DMS79 (cell line): ENCODE results near the gene NIPBL.
"Not testable (repeated sequence)": the region's sequence is repeated elsewhere in the genome, so short reads cannot be mapped to it uniquely, and the experiment has no call there.

Experiments used
- DNase-seq: peaks from one replicate; lab custom pipeline; 2025; lab: John Stamatoyannopoulos, UW

The NIPBL gene

DNA sequence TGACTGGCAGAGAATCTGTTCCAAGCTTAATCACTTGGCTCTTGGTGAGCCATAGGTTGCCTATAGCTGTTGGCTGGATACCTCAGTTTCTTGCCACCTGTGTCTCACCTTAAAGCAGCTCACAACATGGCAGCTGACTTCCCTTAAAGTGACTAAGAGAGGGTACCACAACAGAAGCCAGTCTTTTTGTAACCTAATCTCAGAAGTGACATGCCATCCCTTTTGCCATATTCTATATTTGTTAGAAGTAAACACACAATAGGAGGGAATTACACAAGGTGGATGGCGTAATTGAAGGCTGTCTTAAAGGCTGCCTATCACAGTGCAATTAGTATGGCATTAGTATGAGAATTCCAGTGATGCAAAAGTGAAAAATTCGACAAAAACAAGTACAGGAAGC is 28.1 kb downstream of the NIPBL start:
- DNase-seq, result no peak

DNA sequence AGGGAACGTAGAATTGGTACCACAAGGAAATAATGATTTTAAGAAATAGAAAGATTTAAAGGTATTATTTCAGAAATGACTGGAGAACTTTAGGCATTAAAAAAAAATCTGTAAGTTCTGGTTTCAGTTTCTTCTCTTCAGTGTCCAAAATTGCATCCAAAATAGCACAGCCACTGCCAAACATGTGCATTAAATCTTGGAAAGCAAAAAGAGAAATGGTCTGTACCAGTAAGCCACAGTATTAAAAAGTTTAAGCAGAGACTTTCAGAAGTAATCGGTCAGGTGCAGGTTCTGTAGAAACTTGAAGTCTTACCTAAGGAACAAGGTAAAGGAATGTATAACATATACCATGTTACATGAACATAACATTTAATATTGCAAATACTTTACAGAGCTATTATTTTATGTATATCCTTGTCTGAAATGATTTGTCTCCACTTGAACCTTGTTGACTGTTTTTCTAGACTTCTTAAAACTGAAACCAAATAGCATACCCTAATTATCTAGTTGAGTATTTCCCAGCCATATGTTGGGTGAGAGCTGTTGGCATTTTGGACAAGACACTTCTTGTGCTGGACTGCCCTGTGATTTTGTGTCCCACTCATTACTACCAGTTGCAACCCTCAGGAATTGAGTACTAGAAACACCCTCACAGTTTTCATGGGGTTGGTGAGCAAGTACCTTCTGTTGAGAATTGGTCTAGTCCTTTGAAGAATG is 32.1 kb downstream of the NIPBL start:
- DNase-seq, result no peak

DNA sequence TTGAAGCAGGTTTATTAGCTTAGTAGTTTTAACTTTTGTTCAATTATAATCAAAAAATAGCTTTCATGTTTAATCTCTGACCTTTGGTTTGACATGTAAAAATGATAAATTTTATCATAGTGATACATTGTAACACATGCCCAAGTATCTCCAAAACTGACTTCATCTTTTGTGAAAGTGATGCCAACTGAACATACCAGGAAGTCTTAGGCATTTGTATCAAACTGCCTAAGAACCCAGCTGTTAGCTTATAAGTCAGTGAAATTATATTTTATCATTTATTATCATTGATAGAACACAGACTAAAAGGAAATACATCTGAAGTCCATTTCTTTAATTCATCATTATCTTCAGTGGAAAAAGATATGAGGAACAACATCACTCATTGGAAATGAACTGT is 39.1 kb downstream of the NIPBL start:
- DNase-seq, result no peak

DNA sequence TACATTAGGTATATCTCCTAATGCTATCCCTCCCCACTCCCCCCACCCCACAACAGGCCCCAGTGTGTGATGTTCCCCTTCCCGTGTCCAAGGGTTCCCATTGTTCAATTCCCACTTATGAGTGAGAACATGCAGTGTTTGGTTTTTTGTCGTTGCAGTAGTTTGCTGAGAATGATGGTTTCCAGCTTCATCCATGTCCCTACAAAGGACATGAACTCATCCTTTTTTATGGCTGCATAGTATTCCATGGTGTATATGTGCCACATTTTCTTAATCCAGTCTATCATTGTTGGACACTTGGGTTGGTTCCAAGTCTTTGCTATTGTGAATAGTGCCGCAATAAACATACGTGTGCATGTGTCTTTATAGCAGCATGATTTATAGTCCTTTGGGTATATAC is 40.0 kb downstream of the NIPBL start:
- not testable (repeated sequence) for DNase-seq

DNA sequence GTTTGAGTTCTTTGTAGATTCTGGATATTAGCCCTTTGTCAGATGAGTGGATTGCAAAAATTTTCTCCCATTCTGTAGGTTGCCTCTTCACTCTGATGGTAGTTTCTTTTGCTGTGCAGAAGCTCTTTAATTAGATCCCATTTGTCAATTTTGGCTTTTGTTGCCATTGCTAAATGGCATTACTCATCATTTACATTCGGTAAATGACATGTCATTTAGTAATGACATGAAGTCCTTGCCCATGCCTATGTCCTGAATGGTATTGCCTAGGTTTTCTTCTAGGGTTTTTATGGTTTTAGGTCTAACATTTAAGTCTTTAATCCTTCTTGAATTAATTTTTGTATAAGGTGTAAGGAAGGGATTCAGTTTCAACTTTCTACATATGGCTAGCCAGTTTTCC is 40.8 kb downstream of the NIPBL start:
- not testable (repeated sequence) for DNase-seq

DNA sequence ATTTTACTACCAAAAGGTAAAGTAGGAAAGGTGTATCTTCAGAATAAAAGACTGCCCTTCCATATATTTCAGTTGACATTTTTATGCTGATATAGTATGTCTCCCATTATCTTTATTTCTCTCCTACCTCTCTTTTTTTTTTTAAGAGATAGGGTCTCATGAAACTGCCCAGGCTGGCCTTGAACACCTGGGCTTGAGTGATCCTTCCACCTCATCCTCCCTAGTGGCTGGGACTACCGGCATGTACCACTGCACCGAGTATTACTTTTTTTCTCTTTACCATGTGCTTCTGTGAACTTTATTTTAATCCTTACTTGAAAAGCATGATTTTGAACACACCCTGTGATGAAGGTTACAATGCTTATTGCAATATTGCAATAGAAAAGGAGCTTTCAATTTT is 42.7 kb downstream of the NIPBL start:
- DNase-seq, result no peak

DNA sequence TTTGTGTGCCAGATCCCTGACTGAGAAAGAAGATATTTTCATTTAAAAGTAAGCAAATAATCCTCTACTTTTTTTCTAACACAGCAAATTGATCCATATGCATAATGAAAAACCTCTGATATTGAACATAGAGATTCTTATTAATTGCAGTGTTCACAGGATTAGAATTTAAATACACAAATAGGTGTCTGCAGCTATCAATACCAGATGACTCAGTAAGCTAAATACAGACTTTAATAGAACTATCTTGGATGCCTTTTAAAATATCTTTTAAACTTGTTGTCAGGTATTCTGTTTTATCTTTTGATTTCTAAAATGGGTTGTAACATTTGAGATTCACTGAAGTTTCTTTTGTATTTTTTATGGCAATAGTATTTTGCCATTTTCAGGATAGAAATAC is 43.1 kb downstream of the NIPBL start:
- no peak for DNase-seq

DNA sequence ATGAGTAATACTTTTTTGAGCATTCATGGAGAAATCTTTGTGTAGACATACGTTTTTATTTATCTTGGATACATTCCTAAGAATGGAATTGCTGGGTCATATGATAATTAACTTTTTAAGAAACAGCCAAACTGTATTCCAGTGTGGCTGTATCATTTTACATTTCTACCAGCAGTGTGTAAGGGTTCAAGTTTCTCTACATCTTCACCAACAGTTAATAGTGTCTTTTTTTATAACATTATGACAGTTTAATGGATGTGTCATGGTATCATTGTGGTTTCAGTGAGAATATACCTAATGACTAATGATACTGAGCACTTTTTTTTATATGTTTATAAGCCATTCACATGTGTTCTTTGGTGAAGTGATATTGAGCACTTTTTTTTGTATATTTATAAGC is 52.4 kb downstream of the NIPBL start:
- DNase-seq, result no peak

DNA sequence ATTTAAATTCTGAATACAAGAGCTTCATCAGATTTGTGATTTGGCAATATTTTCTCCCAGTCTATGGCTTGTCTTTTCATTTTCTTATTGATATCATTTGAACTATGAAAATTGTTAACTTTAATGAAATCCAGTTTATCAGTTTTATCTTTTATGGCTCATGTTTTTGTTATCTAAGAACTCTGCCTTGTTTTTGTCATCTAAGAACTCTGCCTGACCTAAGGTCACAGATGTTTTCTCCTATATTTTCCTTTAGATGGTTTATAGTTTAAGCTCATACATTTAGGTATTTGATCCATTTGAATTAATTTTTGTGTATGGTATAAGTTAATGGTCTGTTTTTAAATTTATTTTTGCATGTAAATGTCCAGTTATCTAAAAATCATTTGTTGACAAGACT is 52.9 kb downstream of the NIPBL start:
- DNase-seq, result no peak

DNA sequence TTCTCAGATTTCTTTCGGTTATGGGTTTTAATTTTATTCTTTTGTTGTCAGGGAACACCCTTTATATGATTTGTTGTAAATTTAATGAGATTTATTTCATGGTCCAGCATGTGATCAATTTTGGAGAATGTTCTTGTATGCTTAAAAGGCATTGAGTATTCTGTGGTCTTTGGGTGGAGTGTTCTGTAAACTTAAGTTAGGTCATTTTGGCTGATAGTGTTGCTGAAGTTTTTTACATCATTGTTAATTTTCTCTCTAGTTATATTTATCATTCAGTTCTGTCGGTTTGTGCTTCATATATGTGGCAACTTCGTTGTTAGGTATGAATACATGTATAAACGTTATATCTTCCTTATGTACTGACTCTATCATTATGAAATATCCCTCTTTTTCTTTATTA is 55.5 kb downstream of the NIPBL start:
- no peak for DNase-seq

DNA sequence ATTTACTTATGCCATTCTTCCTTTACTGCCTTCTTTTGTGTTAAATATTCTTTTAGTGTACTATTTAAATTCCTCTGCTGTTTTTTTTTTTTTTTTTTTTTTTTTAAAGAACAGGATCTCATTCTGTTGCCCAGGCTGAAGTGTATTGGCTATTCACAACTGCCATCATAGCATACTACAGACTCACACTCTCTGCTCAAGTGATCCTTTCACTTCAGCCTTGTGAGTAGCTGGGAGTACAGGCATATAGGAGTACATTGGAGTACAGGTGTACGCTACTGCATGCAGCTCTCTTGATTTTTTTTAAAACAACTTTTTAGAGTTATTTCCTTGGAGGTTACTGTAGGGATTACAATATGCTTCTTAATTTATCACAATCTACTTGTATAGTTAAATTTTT is 56.1 kb downstream of the NIPBL start:
- no peak for DNase-seq

DNA sequence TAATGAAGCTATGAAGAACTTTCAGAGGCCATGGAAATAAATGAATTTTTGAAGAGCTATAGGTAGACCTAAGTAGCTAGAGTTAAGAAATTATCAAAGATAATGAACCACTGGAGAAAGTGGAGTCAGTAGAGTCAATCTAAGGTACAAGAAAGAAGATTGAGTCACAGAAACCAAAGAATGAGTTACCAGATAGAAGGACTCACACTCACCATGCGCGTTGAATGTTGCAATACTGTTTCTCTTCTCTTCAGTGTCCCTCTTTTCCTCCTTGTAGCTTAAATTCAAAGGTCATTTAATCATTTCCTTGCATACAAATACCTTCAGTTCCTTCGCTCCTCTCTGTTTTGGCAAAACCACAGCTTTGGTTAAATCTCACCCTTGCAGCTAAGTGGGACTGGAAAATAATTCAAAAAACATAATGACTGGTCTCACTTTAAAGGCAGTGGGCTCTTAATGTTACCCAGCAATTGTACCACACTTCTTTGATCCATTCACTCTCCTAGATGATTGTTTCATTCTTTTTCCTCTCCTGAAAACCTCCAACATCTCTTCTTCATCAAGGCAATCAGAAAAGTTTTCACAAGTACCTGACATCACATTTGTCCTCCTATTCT is 58.3 kb downstream of the NIPBL start:
- DNase-seq, result no peak

DNA sequence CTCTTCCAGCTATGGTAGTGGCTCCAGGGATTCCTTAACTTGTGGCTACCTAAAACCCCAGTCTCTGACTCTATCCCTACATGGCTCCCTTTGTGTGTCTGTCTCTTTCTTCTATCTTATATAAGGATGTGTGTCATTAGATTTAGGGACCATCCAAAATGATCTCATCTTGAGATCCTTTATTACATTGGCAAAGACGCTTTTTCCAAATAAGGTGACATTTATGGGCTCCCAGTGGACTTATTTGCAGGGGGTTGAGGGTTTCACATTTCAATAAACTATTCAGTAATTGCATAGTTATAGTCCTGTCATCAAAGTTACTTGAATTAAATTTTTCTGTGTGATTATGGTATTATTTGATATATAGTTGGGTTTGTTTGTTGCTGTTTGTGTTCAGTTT is 59.2 kb downstream of the NIPBL start:
- DNase-seq, result no peak

DNA sequence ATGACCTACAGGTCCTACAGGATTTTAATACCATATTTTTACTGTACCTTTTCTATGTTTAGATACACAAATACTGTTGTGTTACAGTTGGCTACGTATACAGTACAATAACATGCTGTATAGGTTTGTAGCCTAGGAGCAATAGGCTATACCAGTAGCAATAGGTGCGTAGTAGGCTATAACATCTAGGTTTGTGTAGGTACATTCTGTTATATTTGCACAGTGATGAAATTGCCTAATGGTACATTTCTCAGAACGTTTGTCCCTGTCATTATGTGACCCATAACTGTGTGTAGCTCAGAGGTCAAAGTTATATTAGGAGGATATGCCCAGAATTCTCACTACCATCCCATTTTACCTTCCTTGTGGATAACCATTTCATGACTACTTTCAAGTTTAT is 59.7 kb downstream of the NIPBL start:
- no peak for DNase-seq

DNA sequence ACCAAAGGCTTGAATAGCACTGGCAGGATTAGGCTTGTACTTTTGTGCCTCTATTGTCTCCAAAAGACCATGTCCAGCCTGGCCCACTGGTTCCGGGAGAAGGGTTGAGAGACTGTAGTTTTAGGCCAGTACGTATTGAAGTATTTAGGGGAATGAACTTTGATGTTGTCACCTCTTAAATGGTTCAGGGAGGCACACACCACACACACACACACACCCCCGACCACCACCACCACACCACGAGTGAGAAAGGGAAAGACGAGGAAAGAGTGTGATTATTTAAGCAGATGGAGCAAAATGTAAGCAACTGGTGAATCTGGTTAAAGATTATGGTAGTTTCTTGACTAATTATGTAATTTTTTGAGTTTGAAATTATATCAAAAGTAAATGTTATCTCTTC is 61.6 kb downstream of the NIPBL start:
- no peak for DNase-seq

DNA sequence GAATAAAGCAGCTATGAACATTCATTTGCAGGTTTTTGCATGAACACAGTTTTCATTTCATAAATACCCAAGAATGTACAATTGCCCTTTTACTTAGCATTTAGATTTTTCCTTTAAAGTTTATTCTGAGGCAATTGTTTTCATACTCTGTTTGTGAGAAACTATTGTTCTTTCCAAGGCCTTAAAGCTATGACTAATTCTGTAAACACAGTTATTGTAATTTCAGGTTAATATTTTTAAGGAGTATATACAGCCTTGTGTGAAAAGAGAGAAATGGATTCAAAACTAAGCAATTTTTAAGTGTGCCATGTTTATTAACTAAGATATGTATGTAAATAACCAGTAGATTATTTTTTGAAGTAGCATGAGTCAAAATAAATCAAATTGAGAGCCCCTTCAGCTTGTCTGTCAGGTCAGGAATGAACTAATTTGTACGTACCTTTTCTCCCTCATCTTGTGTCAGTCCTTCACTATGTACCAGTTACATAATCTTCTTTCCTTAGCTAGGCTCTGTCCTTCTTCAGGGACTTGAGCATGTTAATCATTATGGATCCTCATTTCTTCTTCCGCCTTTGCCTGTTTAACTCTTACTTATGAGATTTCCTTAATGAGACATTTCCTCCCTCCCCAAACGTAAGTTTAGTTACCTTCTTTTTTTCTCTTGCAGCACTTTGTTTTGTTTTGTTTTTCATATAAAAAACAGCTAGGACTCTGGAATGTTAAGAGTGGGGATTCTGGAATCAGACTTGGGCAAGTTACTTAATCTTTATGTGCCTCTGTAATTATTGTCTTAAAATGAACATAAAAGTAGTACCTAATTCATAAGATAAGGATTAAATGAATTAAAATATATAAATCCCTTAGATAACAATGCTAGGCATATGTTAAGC is 63.6 kb downstream of the NIPBL start:
- no peak for DNase-seq

DNA sequence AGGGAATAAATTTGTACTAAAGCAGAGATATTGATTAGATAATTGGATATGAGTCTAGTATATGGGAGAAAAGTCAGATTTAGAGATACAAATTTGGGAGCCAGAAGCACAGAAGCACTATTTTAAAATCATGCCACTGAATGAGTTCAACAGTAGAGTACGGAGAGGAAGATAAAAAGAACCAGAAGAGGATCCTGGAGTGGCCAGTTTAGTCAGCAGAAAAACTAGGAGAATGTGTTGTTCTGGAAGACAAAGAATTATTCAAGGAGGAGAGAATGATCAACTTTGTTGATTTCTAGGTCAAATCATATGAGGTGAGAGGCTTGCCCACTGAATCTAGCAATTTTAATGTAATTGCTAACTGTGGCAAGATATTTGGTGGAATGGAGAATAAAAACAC is 67.0 kb downstream of the NIPBL start:
- no peak for DNase-seq

DNA sequence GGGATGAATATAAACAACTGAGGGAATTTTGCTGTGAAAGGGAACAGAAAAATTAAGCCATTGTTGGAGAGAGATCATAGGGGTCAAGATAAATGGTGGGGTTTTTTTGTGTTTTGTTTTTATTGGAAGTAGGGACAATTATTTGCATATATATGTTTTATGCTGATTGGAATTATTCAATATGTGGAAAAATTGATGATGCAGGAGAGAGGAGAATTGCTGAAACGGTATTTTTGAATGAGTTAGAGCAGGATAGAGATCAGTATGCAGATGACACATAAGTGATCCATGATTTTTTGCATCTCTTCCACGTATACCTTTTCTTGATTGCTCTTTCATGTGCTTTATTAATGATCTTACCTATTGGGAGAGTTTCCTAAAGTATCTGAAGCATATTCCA is 67.5 kb downstream of the NIPBL start:
- DNase-seq, result no peak

DNA sequence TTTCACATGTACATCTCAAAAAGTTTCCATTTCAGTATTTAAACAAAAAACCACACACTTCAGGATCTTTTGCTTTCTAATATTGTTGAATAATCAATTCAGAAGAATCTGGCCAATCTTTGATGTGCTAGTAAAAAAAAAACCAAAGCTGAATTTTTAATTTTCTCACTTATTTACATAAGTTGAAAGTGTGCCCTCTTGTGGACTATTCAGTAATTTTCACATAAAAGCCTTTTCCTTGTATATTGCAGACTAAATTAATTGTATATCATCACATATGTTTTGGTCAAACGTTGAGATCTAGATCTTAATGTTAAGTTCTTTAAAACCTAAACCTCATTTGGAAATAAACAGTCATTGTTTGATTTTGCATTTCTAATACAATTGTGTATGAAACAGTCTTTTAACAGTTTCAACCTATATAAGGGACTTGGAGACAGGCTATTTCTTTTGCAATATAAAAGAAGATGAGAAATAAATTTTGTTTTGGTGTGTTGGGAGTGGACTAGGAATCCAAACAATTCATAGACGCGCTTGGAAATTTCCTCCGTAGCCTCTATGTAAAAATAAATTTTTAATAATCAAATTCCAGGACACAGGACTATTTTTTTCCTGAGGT is 68.1 kb downstream of the NIPBL start:
- DNase-seq, result no peak

DNA sequence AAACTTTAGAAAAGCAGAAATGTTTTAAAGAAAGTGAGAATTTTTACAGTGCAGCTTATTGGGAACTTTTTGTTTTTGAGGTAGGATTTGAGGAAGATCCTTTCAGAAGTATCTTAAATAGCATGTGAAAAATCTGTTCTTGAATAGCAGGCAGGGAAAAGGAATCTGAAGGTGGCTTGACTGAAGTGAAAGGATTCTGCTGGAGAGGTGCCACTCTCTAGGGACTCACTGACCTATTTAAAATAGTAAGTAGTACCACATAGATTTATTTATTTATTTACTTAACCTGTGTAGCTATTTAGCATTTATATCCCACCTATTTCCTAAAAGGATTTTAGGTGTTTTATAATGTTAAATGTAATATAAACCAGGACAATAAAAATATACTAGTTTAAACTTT is 69.1 kb downstream of the NIPBL start:
- no peak for DNase-seq

DNA sequence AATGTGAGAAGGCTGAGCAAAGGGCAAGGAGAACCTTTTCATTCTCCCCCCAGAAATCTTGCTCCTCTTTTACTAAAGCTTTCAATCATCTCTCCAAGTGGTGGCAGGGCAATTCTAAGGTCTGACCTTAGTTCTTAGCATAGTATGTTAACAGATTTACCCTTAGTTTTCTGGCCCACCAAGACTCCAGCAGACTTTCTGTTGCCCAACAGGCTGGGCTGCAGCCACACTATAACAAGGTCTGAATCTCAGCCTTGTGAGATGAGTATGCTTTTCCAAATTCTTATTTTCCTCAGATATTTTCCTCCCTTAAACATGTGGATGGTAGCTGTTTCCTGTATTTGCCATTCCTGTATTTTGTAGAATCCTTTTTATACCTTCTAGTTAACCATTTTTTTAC is 69.5 kb downstream of the NIPBL start:
- no peak for DNase-seq

DNA sequence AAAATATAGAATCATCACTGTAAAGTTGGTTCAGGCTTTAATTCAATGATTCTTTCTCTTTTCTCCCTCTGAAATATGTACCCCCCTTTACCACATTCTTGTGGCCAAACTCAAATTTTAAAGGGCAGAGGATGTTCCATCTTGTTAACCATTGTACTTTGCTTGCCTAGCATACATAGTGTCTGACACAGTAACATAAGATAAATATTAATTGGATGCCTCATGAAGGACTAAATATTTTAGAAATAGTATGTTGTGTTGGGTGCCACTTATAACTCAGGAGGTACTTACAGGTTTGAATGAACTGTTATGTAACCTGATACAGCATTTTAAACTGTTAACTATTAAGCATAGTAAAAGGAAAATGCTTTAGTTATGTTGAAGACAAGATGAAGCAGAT is 71.5 kb downstream of the NIPBL start:
- no peak for DNase-seq

DNA sequence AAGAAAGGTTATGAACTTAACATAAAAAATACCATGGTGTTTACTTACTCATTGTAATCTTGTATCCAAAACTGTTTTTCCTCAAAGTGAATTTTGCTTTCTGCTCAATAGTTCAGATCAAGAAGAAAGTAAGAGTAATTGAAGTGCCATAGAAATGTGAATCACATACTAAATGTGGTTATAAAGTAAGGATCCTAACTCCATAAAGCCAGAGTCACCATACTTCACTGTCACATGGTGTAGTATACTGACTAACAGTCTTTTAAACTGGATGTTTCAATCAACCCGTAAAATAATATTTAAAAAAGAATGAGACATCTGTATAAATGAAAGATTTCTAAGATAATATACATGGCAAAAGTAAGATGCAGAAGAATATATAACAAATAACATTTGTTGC is 72.1 kb downstream of the NIPBL start:
- no peak for DNase-seq
